ENCODE measurements around the gene KLHL14. TPM values are rescaled to one million over a fixed set of nuclear protein-coding genes. Genes with fewer than 3 reads are reported as not detected.

KLHL14 gene
- total RNA-seq, 1 donor from 2014 or later = not detected

DNA sequence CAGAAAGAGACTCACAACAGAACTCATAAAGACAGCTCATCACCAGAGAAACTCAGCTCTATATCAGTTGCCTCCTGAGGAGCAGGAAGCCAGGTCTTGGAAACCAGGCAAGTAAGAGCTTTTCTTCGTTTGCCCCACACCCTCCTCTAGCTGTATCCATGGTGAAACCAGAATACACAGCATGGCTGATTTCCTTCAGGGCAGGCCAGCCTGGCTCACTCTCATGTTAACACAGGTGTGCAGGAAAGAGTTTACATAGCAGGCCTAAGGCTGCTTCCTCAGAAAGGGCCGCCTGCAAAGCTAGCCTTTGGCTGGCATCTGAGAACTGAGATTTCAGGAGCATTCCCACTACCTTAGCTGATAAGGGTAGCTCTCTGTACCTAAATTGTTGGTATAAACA is 65.7 kb downstream of the KLHL14 start:
- Mint-ChIP-seq H3K4me1 (ENCODE audit: low read depth) (no peaks in the 10 kb centered on the region), H3K9me3 (ENCODE audit: low read depth) (no peaks in the 10 kb centered on the region), H3K36me3 (ENCODE audit: low read depth) (no peaks in the 10 kb centered on the region), H3K27me3 (ENCODE audit: low read depth) (peaks cover 8% of the 10 kb centered on the region), H3K27ac (ENCODE audit: unreplicated experiment) (no peak overlapping the region), H3K4me3 (ENCODE audit: unreplicated experiment) (no peak overlapping the region)
- no peak for DNase-seq (ENCODE audit: low spot score)
- TF ChIP-seq CTCF (IDR thresholded peaks at IDR 0.05) = no peak

DNA sequence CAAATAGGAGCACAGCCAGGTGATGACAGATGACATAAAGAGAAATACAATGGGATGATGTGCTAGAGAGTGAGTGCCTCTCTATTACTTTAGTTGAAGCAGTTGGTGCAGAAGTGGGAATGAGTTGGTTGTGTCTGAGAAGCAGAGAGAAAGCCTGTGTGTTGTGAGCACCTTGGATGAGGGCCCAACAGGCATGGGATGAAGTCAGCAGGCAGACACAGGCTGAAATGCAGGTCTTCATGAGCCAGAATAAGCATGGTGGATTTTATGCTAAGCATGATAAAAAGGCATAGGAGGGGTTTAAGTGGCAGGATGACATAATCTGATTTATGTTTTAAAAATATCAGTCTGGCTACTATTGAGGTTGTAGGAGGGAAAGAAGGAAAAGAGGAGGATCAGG is 71.5 kb downstream of the KLHL14 start:
- H3K9me3 Mint-ChIP-seq (ENCODE audit: low read depth) = no peaks in the 10 kb centered on the region
- no peaks in the 10 kb centered on the region for H3K27me3 Mint-ChIP-seq (ENCODE audit: low read depth)

DNA sequence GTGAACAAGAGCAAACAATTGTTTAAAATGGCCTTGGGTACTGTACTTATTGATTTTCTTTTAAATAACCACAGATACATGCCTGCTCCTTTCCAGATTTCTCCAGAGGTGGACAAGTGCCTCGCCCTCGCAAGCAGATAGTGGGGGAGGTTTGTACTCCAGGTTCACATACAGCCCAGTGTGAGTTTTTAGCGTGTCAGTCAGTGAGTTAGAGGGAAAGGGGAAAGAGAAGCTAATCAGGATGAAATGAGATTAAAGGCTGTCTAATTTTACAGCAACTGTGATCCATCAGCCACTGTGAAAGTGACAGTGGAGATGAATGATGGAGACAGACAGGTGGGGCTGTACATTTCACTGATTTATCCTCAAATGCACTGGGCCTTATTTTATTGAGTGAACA is 74.7 kb downstream of the KLHL14 start:
- DNase-seq (ENCODE audit: low spot score) = no peak
- Mint-ChIP-seq H3K27ac (ENCODE audit: unreplicated experiment) (no peak overlapping the region), H3K4me1 (ENCODE audit: low read depth) (no peaks in the 10 kb centered on the region), H3K27me3 (ENCODE audit: low read depth) (peaks cover 5% of the 10 kb centered on the region), H3K9me3 (ENCODE audit: low read depth) (no peaks in the 10 kb centered on the region), H3K4me3 (ENCODE audit: unreplicated experiment) (no peak overlapping the region), H3K36me3 (ENCODE audit: low read depth) (no peaks in the 10 kb centered on the region)
- TF ChIP-seq CTCF (IDR thresholded peaks at IDR 0.05) = no peak

More for the DNA sequence above, 71.5 kb downstream of the KLHL14 start:
- no peak for TF ChIP-seq CTCF (IDR thresholded peaks at IDR 0.05)
- Mint-ChIP-seq H3K4me1 (ENCODE audit: low read depth) (no peaks in the 10 kb centered on the region), H3K27ac (ENCODE audit: unreplicated experiment) (no peak overlapping the region), H3K36me3 (ENCODE audit: low read depth) (no peaks in the 10 kb centered on the region), H3K4me3 (ENCODE audit: unreplicated experiment) (no peak overlapping the region)
- DNase-seq (ENCODE audit: low spot score) = no peak

DNA sequence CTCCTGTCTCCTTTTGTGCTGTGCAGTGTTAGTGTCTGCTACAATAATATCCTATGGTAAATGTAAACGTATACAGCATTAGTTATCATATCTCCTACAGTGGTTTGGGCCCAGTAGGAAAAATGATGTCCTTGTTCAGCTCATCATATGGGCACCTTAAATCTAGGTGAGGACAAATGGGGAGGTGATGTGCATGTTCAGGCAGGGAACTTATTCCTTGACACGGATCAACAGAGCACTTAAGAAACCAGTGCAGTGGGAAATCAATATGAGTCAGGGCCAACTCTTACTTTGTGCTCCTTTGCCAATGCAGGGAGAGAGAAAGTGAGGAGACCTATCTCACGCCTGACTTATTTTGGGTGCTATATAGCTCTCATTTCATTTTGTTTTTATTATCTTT is 76.4 kb downstream of the KLHL14 start:
- no peak for DNase-seq (ENCODE audit: low spot score)
- H3K27me3 Mint-ChIP-seq (ENCODE audit: low read depth) = peaks cover 6% of the 10 kb centered on the region
- H3K36me3 Mint-ChIP-seq (ENCODE audit: low read depth) = no peaks in the 10 kb centered on the region
- H3K4me3 Mint-ChIP-seq (ENCODE audit: unreplicated experiment) = no peak overlapping the region
- H3K9me3 Mint-ChIP-seq (ENCODE audit: low read depth) = no peaks in the 10 kb centered on the region
- no peak overlapping the region for H3K27ac Mint-ChIP-seq (ENCODE audit: unreplicated experiment)
- TF ChIP-seq CTCF (IDR thresholded peaks at IDR 0.05) = no peak
- no peaks in the 10 kb centered on the region for H3K4me1 Mint-ChIP-seq (ENCODE audit: low read depth)

DNA sequence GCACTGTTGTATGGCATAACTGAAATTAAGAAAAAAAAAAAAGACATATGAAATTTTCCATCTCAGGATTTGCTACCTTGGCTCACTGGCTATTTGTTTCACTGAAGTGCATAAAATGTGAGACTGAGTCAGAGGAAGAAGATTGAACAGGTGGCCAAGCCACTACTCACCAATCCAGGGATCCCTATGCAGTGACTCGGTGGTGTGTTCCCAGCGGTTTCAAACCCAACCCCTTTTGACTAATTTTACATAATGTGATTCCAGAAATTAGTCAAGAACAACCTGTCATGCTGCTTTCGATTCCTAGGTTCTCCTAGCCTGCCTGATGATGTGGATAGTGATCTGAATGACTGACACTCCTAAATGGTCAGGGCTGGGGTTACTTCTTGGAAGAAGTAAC is 77.3 kb downstream of the KLHL14 start:
- Mint-ChIP-seq H3K9me3 (ENCODE audit: low read depth) (no peaks in the 10 kb centered on the region), H3K27me3 (ENCODE audit: low read depth) (peaks cover 8% of the 10 kb centered on the region), H3K36me3 (ENCODE audit: low read depth) (no peaks in the 10 kb centered on the region), H3K4me3 (ENCODE audit: unreplicated experiment) (no peak overlapping the region), H3K27ac (ENCODE audit: unreplicated experiment) (no peak overlapping the region), H3K4me1 (ENCODE audit: low read depth) (no peaks in the 10 kb centered on the region)
- no peak for TF ChIP-seq CTCF (IDR thresholded peaks at IDR 0.05)
- no peak for DNase-seq (ENCODE audit: low spot score)

Data from chondrocyte (in vitro differentiated cells).